Heart left ventricle (tissue), 13 donors: ENCODE data around the gene AGXT2.

Experiments used
- CTCF ChIP-seq, 12 donors: fragments of 200-600 bp; sonication (generic) in 4 of 12; IDR thresholded peaks; one replicate each; pipeline versions ENCODE4 v1.5.0 to v1.8.0; 2018 to 2022; ENCODE audit warnings: antibody characterized with exemption in 12 of 12, mild to moderate bottlenecking in 5 of 12
- POLR2A ChIP-seq, 2 donors: fragments of 450-650 bp; IDR thresholded peaks; one replicate each; pipeline ENCODE4 v1.6.1; 2017; ENCODE audit warnings: antibody characterized with exemption in 2 of 2, mild to moderate bottlenecking in 2 of 2, moderate library complexity in 2 of 2
- donor health status: ischemic (EF 13 %, LVEDD 7.1; RV severe dilation, severe dysfunction).
- donor health status: DM: no; HTN: yes; CAD: no.
- donor health status: DM: no; HTN: no; CAD: no.
- donor health status: ischemic (EF 25% LVEDD 6.9; RV normal size, moderate dysfunction).
- donor health status: ischemic (EF 25% LVEDD 5.7; RV mildly dilated, moderate dysfunction).
- donor health status: ischemic (EF 35%, LVEDD 5.7; RV mildly dilated, moderate dysfunction).
- donor health status: nonischemic (EF 11% LVEDD 7.7; RV severe dilation, severe dysfunction).
- donor health status: DM: yes; HTN: yes; CAD: no.
- donor health status: PGD.
- donor health status: ischemic (EF 29% LVEDD 5.4; RV normal size, mild dysfunction).
- donor health status: nonischemic (EF 23%, LVEDD 6.1; RV moderate dilation, normal function).

- no peak for TF ChIP-seq CTCF (IDR thresholded peaks at IDR 0.05)
- no peak for TF ChIP-seq POLR2A (IDR thresholded peaks at IDR 0.05)
Measured at GRCh38 chr5:35029333-35029732, 18.4 kb downstream of the AGXT2 start.
